Right ventricle myocardium inferior (tissue), 1 donor: Measurements from ENCODE around the gene SREK1. TPM values are rescaled to one million over a fixed set of nuclear protein-coding genes. Genes with fewer than 3 reads are reported as not detected.

Experiments used
- ATAC-seq: fragments of 200-7000 bp; cut with Tn5 transposase; one replicate; pipeline ENCODE4 v1.9.1; 2020; ENCODE audit warnings: mild to moderate bottlenecking, moderate library complexity
- DNase-seq: peaks from one replicate; pipeline ENCODE4 v3.0.0; 2021; ENCODE audit errors: missing footprints
- intact Hi-C: fragments of 100-400 bp; cut with DNase I; formaldehyde crosslinking; loops from one replicate; pipeline ENCODE4 v1.11.0; 2022
- total RNA-seq: library from RNA; stranded (reverse); fragmentation: NEBNext Ultra II Directional; extraction: Animal tissue kit (Norgen Biotek cat#: 25700); gene quantifications from one replicate; pipeline ENCODE4 v1.2.1, GENCODE V29; 2021
- donor health status: DM: no; HTN: yes; CAD: no; lungs with severe emphysema.

The SREK1 gene
- total RNA-seq, 1 donor from 2014 or later, result 27.5 TPM

- intact Hi-C loops, result no loop called here
- DNase-seq, result no peak
- ATAC-seq, result no peak
Measured at GRCh38 chr5:66151030-66151429, 6.9 kb downstream of the SREK1 start.

- intact Hi-C loops, result no loop called here
- DNase-seq, result no peak
- ATAC-seq, result no peak
Measured at GRCh38 chr5:66151491-66151890, 7.4 kb downstream of the SREK1 start.

DNA sequence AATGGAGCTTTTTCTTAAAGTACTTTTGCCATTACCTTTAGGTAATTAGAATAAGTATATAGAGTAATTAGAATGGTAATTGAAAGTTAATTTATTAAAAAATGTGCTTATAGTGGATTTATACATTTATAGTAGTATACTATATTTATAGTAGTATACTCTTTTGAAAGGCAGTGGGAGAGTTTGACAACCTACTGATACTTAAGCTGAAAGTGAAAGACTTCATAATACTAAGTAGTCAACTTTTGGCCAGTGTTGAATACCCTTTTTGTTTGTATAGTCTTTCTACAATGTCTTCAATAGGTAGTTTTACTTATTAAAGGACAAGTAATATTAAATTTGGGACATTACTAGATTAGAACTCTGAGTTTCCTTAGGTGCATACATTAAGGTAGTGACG is 12.9 kb downstream of the SREK1 start:
- intact Hi-C loops, result no loop called here
- ATAC-seq, result no peak
- no peak for DNase-seq

DNA sequence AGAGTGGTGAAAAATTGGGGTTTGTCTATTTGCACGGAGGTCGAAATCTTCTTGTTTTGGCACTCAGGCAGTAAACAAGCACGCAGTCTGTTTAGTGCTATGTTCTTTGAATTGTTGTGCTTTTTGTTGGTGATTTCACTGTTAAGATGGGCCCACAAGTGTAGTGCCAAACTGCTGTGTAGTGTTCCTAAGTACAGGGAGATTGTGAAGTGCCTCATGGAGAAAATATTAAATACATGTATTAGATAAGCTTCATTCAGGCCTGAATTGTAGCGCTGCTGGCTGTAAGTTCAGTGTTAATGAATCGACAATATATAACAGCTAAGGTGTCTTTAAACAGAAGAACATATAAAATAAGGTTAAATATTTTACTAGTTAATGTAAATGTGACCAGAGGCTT is 17.3 kb downstream of the SREK1 start:
- intact Hi-C loops, result no loop called here
- no peak for ATAC-seq

GRCh38 chr5:66164044-66164790 is 20.1 kb downstream of the SREK1 start:
- no peak for DNase-seq
- intact Hi-C loops, result no loop called here
- ATAC-seq, result no peak

More for the DNA sequence above, 17.3 kb downstream of the SREK1 start:
- no peak for DNase-seq

- ATAC-seq (no peak), DNase-seq (no peak)
- intact Hi-C loops, result no loop called here
Measured at GRCh38 chr5:66168226-66168625, 24.1 kb downstream of the SREK1 start.

GRCh38 chr5:66169534-66169933 is 25.4 kb downstream of the SREK1 start:
- DNase-seq, result no peak
- no peak for ATAC-seq
- intact Hi-C loops, result no loop called here

GRCh38 chr5:66170195-66170919 is 26.3 kb downstream of the SREK1 start:
- intact Hi-C loops, result loop anchor here (5.0 kb wide), 1 partner anchor 587 kb away; no protein-coding TSS in a partner anchor
- no peak for ATAC-seq
- DNase-seq, result no peak

- ATAC-seq (no peak), DNase-seq (no peak)
- intact Hi-C loops, result loop anchor here (5.0 kb wide), 1 partner anchor 586 kb away; no protein-coding TSS in a partner anchor
Measured at GRCh38 chr5:66171349-66172344, 27.5 kb downstream of the SREK1 start.

DNA sequence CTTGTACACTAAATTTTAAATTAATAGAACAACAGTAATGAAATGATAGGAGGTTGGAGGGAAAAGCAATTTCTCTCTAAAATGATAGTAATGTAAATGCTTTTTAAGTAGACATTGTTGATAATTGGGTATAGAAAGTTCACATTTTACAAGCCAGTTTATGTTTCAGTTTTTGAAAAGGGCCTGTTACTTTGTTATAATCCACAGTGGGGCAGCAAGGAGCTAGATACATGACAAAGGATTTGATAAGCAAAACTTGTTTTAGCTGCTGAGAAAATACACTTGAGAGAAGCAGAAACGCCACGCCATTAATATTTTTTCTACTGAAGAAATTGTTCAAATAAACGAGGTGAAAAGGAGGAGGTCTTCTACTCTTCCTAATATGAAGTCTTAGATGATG is 30.2 kb downstream of the SREK1 start:
- DNase-seq (no peak), ATAC-seq (no peak)
- intact Hi-C loops, result loop anchor here (5.0 kb wide), 1 partner anchor 583 kb away; no protein-coding TSS in a partner anchor

DNA sequence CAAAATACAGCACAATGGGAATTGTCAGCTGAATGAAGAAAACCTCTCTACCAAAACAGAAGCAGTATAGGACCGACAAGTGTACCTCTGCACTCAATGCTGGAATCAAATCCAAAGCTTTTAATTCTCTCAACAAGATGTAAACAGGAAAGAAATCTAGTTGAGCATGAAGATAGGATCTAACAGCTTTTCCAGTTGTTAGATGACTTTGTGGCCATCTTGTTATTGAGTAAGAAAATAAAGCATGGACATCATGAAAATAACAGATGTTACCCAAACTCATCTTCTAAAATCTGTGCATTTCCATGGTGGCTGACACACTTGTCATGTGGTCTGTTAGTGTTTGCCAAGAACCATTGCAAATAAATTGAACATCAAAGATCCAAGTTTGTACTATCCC is 34.7 kb downstream of the SREK1 start:
- no peak for DNase-seq
- intact Hi-C loops, result no loop called here
- ATAC-seq, result no peak

DNA sequence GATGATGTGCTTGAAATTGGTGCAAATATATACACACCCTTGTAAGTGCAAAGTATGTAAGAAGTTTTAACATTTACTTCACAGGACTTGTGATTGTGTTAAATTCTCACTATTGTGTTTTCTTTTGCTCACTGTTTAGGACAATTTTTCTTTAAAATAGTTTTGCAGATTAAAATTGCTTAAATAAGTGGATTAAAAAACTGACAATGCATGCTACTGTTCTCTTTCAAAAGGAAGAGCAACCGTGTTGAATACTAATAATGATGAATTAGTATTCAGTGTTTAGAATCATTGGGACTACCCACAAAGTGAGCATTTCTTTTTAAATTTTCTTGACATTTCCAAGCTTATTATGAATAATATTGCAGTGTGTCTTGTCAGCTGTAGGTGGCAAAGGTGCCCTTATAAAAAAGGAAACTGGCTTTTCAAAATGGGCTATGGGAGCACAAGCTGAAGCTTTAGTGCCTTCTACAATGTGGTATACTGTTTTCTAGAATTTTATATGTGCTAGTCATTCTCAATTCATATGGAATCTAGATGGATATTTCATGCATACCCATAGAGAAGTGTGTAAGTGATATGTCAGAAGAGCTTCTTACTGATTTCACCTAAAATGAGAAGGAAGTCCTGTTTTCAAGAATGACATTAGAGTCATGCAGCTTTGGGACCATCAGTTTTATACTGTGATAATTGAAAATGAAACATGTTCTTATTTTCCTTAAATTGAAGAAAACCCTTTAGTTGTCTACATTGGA is 35.4 kb downstream of the SREK1 start:
- ATAC-seq (no peak), DNase-seq (no peak)
- intact Hi-C loops, result no loop called here

DNA sequence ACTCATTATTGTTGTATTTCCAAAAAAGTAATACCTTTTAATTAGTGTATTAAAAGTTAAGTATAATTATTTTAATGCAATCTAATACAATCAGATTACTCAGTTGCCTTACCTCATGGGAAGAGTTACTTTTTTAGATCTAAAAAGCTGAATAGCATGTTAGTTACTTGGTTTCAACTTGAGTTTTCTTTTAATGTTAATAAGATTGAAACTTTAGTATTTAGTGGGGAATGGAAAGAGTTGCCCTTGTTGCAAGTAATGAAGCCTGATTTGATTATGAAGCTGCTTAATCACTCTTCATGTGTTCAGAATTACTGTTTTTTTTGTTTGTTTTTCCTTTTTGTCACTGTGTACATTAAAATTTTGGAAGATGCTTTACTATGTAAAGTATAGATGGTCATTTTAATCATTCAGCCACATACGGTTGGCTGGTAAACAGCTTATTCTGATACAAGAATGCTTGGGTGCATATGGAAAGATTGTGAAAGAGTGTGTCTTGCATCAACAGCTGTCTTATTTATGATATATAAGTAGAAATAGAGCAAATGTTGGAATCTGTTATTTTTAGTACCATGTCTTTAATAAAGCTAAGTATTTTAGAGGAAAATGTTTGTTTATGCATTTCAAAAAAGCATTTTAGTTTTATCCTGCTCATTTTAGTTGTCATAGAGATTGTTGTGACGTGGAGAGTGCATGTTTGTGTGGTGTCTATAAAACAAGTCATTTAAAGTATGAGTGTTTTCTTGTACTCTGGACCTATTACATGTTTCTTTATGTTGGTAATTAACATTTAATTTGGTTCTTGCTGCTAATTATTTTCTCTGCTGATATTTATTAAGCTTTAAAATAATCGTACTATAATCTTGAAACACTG is 36.4 kb downstream of the SREK1 start:
- no peak for ATAC-seq
- DNase-seq, result no peak
- intact Hi-C loops, result no loop called here

GRCh38 chr5:66186108-66186507 is 42.0 kb downstream of the SREK1 start:
- ATAC-seq, result no peak
- no peak for DNase-seq
- intact Hi-C loops, result no loop called here

GRCh38 chr5:66193419-66193818 is 49.3 kb downstream of the SREK1 start:
- ATAC-seq, result no peak
- DNase-seq, result no peak
- intact Hi-C loops, result no loop called here

DNA sequence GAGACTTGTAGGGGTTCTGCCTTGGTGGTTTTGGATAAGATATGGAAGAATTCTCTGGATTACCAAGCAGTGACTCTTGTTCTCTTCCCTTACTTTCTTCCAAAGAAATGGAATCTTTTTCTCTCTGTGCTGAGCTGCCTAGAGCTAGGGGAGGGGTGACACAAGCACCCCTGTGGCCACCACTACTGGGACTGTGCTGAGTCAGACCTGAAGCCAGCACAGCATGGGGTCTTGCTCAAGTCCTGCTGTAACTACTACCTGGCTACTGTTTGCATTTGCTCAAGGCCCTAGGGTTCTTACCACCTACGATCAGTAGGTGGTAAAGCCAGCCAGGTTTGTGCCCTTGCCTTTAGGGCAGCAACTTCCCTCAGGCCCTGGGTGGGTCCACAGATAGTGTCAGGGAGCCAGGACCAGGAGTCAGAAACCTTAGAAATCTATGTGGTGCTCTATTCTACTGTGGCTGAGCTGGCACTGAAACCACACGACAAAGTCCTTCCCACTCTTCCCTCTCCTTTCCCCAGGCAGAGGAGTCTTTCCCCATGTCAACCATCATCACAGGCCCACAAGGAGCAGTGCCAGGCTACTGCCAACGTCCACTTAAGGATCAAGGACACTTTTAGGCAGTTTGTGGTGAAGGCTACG is 53.8 kb downstream of the SREK1 start:
- ATAC-seq, result no peak
- intact Hi-C loops, result no loop called here
- no peak for DNase-seq

DNA sequence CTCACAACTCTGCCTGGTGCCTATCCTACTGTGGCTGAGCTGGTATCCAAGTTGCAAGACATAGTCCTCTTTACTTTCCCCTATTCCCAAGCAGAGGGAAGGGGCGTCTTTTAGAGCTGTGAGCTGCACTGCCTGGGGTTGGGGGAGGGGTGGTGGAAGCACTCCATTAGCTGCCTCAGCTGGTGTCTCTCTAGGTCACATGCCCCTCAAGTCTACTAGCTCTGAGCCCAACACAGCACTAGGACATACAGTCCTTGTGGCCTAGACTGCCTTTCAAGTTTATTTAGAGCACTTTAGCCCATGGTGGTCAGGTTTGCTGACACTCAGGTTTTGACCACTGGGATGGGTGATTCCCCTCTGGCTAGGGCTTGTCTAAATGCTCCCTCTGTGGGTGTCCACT is 54.7 kb downstream of the SREK1 start:
- ATAC-seq (no peak), DNase-seq (no peak)
- intact Hi-C loops, result no loop called here
